ENCODE measurements around the gene BCL11B.

- TF ChIP-seq POLR2A (IDR thresholded peaks at IDR 0.05) (no peak), CTCF (IDR thresholded peaks at IDR 0.05) (no peak)
Observed at GRCh38 chr14:99150236-99150635, 121.8 kb downstream of the BCL11B start.
